A673 (cell line): ENCODE results near the gene ITPA. TPM values are rescaled to one million over a fixed set of nuclear protein-coding genes. Genes with fewer than 3 reads are reported as not detected.

Experiments
- BruUV-seq: library from RNA; stranded (reverse); fragments of 400-500 nt; replicated peaks from 2 replicates; lab custom pipeline; 2021; lab: Mats Ljungman, UMichigan
- CTCF ChIA-PET: fragments of 300-600 bp; sonication (Branson Sonifier 250); formaldehyde crosslinking; loops from one replicate; lab custom pipeline; 2022; ENCODE audit warnings: antibody characterized with exemption; lab: Charles Lee
- POLR2A ChIA-PET: fragments of 300-600 bp; sonication (Branson Sonifier 250); formaldehyde crosslinking; loops from one replicate; lab custom pipeline; 2022; ENCODE audit warnings: antibody characterized with exemption; ENCODE audit not compliant: low non-redundant PET; lab: Charles Lee
- DNase-seq: peaks from one replicate; pipeline ENCODE4 v3.0.0-alpha.2; 2015; ENCODE audit warnings: low spot score
- H3K27ac ChIP-seq: fragments of 200-600 bp; sonication (generic); 2 replicates; pipeline ENCODE4 v1.5.1; 2016; ENCODE audit warnings: mixed run types, low read depth, mild to moderate bottlenecking, mixed read lengths, antibody characterized with exemption, low read length; ENCODE audit not compliant: poor library complexity, severe bottlenecking
- H3K27me3 ChIP-seq: fragments of 200-600 bp; sonication (generic); replicated peaks from 2 replicates; pipeline ENCODE4 v1.6.1; 2017; ENCODE audit warnings: mixed run types, low read depth, mild to moderate bottlenecking, mixed read lengths, antibody characterized with exemption, low read length; ENCODE audit not compliant: insufficient read depth, poor library complexity
- H3K36me3 ChIP-seq: fragments of 200-600 bp; sonication (generic); 2 replicates; pipeline ENCODE4 v1.6.1; 2016; ENCODE audit warnings: mixed run types, mild to moderate bottlenecking, mixed read lengths, antibody characterized with exemption, low read length; ENCODE audit not compliant: insufficient read depth, poor library complexity, severe bottlenecking
- H3K4me1 ChIP-seq: fragments of 200-600 bp; sonication (generic); 2 replicates; pipeline ENCODE4 v1.6.1; 2017; ENCODE audit warnings: mixed run types, mild to moderate bottlenecking, mixed read lengths, antibody characterized with exemption, low read length; ENCODE audit not compliant: insufficient read depth, poor library complexity, severe bottlenecking
- H3K4me3 ChIP-seq: fragments of 200-600 bp; sonication (generic); 2 replicates; pipeline ENCODE4 v1.5.1; 2016; ENCODE audit warnings: low read depth, mixed run types, mild to moderate bottlenecking, mixed read lengths, low read length; ENCODE audit not compliant: poor library complexity, severe bottlenecking
- H3K9me3 ChIP-seq: fragments of 200-600 bp; sonication (generic); 2 replicates; pipeline ENCODE4 v1.6.1; 2016; ENCODE audit warnings: mixed run types, low read depth, mild to moderate bottlenecking, mixed read lengths, antibody characterized with exemption, low read length; ENCODE audit not compliant: poor library complexity, severe bottlenecking
- EZH2 ChIP-seq: fragments of 200-600 bp; sonication (generic); IDR thresholded peaks from 2 replicates; pipeline ENCODE4 v1.6.1; 2017; ENCODE audit warnings: borderline replicate concordance, low read depth, mild to moderate bottlenecking, mixed read lengths, antibody characterized with exemption, low read length; ENCODE audit not compliant: poor library complexity, severe bottlenecking
- intact Hi-C: fragments of 100-400 bp; cut with micrococcal nuclease; formaldehyde crosslinking; loops from one replicate; pipeline ENCODE4 v1.10.0; 2022; ENCODE audit not compliant: unreplicated experiment
- total RNA-seq: library from RNA; stranded (reverse); gene quantifications from 2 replicates; pipeline ENCODE4 v1.2.3, GENCODE V29; 2021
- TF ChIP-seq, protein P1 (sequence below): fragments of 300-800, 200-600 bp; sonication (generic); conservative IDR thresholded peaks from 2 replicates; pipeline ENCODE4 v1.5.1; 2017; ENCODE audit warnings: low read depth, mild to moderate bottlenecking, antibody characterized with exemption, low read length, moderate library complexity, mixed read lengths

Gene ITPA
- total RNA-seq, 1 experiment from 2014 or later: 81.3 TPM

DNA sequence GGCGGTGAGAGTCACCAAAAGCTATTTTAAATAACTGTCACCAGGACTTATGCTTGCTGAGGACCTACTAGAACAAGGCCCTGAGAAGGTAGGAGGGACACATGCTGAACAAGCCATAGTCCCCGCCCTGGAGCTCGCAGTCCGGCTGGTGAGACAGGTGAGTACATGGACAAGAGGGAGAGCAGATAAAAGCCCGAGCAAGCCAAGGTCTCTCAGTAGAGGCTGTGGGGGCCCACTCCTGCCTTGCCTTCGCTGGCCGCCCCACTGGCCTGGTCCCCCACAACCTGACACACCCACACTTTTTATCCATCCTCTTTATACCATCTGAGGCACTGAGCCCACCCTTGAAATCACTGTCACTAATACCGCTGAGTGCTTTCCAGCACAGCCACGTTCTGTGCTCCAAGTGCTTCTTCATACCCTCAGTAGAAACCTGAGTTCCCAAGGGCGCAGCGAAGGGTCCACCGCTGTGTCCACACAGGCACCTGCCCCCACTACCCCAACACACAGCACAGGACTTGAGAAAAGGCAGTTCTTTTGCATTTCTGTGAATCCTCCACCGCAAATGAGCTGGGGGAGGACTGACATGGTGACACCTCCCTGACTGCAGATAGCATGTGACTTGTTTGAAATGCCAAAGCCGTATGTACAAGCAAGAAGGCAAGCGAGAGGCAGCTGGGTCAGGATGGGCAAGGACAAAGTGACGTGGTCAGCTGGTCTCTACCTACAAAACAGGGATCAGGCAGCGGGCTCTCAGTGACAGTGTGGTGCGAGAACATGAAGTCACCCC is 16.9 kb upstream of the ITPA start:
- Histone ChIP-seq H3K27ac (no peak overlapping the region), H3K4me3 (no peak overlapping the region), H3K9me3 (no peaks in the 10 kb centered on the region), H3K4me1 (no peaks in the 10 kb centered on the region), H3K27me3 (no peaks in the 10 kb centered on the region), H3K36me3 (peaks cover 56% of the 10 kb centered on the region)
- CTCF ChIA-PET: no interaction called here
- BruUV-seq: no TSS peak
- DNase-seq: no peak
- POLR2A ChIA-PET: no interaction called here
- intact Hi-C loops: no loop called here
- TF ChIP-seq EZH2: no peak
- TF ChIP-seq, protein P1, sequence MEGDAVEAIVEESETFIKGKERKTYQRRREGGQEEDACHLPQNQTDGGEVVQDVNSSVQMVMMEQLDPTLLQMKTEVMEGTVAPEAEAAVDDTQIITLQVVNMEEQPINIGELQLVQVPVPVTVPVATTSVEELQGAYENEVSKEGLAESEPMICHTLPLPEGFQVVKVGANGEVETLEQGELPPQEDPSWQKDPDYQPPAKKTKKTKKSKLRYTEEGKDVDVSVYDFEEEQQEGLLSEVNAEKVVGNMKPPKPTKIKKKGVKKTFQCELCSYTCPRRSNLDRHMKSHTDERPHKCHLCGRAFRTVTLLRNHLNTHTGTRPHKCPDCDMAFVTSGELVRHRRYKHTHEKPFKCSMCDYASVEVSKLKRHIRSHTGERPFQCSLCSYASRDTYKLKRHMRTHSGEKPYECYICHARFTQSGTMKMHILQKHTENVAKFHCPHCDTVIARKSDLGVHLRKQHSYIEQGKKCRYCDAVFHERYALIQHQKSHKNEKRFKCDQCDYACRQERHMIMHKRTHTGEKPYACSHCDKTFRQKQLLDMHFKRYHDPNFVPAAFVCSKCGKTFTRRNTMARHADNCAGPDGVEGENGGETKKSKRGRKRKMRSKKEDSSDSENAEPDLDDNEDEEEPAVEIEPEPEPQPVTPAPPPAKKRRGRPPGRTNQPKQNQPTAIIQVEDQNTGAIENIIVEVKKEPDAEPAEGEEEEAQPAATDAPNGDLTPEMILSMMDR: no peak

DNA sequence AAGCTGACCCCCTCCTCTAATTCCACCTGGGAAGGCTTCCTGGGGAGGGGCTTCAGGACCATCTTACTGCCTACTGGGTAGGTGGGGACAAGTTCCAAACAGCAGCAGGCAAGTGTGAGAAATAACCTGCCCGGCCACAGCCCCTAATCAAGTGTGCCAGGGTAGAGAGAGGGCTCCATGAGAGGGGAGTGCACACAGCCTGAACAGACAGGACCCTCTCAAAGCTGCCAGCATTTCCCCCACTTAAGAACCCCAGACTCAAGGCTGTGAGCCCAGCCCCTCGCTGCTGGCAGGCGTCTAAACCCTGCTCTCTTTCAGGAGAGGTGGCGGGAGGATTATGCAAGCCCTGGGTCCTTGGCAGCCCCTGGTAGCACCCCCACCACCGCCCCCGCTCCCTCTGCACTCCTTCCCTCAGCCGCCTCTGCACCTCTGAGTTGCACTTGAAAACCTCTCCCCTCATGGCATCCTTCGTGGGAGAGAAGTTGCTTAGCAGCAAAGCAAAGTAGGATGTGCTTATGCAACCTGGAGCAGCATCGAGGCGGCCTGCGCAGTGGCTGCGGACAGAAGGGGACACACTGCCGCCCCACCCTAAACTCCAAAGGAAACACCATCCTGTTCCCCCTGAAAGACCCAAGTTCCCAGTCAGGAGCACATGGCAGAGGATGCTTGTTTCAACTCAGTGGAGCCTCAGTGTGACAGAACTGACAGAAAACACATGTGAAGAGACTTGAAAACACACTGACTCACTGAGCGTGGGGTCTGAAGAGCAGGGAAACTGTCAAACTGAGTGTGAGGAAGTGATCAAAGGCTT is 15.3 kb upstream of the ITPA start:
- no peaks in the 10 kb centered on the region for H3K27me3 ChIP-seq
- no peak overlapping the region for H3K4me3 ChIP-seq
- no peak overlapping the region for H3K27ac ChIP-seq
- H3K4me1 ChIP-seq: no peaks in the 10 kb centered on the region
- ChIA-PET CTCF (no interaction called here), POLR2A (no interaction called here)
- intact Hi-C loops: no loop called here
- H3K9me3 ChIP-seq: no peaks in the 10 kb centered on the region
- no peak for DNase-seq
- TF ChIP-seq EZH2: no peak
- TF ChIP-seq, protein P1: no peak
- BruUV-seq: no TSS peak
- H3K36me3 ChIP-seq: peaks cover 63% of the 10 kb centered on the region

DNA sequence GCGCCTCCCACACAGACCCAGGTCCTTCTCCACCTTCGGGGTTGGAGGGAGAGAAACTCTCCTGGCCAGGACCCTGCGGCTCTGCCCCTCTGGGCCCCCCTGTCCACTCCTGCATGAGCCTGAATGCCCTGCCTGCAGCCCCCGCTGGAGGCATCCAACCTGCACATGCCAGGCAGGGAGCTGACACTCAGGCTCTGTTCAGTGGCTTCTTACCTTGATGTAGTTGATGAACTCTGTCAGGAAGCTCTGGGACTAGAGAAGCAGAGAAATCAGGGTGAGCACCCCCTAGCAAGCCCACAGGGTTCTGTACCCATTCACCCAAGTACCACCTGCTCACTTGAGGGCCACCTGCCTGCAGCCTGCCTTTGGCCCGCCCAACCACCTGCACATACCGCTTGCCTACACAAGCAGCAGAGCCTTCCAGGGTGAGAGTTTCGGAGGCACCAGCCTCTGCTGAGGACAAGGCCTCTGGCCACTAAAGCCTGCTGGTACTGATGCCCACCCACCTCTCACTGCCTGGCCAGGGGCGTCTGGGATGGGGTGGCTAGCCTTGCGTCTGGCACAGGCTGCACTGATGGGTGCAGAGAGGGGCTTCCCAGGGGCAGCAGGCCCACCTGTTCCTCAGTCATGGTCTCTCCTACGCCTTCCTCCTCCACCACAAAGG is 14.5 kb upstream of the ITPA start:
- Histone ChIP-seq H3K27ac (no peak overlapping the region), H3K36me3 (peaks cover 70% of the 10 kb centered on the region), H3K4me1 (no peaks in the 10 kb centered on the region), H3K9me3 (no peaks in the 10 kb centered on the region), H3K4me3 (no peak overlapping the region), H3K27me3 (no peaks in the 10 kb centered on the region)
- no TSS peak for BruUV-seq
- ChIA-PET POLR2A (no interaction called here), CTCF (no interaction called here)
- intact Hi-C loops: no loop called here
- DNase-seq: no peak
- TF ChIP-seq, protein P1: no peak
- TF ChIP-seq EZH2: no peak
